C4-2B (cell line): Measurements from ENCODE around the gene ZFP42.

ENCODE experiments used
- H3K27ac ChIP-seq: fragments of 450-650 bp; 2 replicates; pipeline ENCODE4 v1.5.1; 2017
- CTCF ChIP-seq: fragments of 450-650 bp; conservative IDR thresholded peaks from 2 replicates; pipeline ENCODE4 v1.5.1; 2017; ENCODE audit warnings: mild to moderate bottlenecking
- ZFX ChIP-seq: fragments of 450-650 bp; IDR thresholded peaks from 2 replicates; pipeline ENCODE4 v1.6.1; 2017

The ZFP42 gene

GRCh38 chr4:188006285-188006848, 10.8 kb downstream of the ZFP42 start:
- TF ChIP-seq CTCF (no peak), ZFX (no peak)
- no peak overlapping the region for H3K27ac ChIP-seq

GRCh38 chr4:188008377-188008776, 12.8 kb downstream of the ZFP42 start:
- TF ChIP-seq CTCF (no peak), ZFX (no peak)
- H3K27ac ChIP-seq: no peak overlapping the region

- TF ChIP-seq CTCF (no peak), ZFX (no peak)
- no peak overlapping the region for H3K27ac ChIP-seq
Observed at GRCh38 chr4:188012426-188012945, 16.9 kb downstream of the ZFP42 start.

GRCh38 chr4:188015025-188015940, 19.7 kb downstream of the ZFP42 start:
- TF ChIP-seq CTCF: no peak
- TF ChIP-seq ZFX: no peak
- H3K27ac ChIP-seq: no peak overlapping the region

GRCh38 chr4:188016754-188017153, 21.2 kb downstream of the ZFP42 start:
- TF ChIP-seq CTCF (no peak), ZFX (no peak)
- H3K27ac ChIP-seq: no peak overlapping the region

- TF ChIP-seq ZFX: no peak
Observed at GRCh38 chr4:188018262-188018661, 22.7 kb downstream of the ZFP42 start.

GRCh38 chr4:188021548-188022249, 26.1 kb downstream of the ZFP42 start:
- TF ChIP-seq ZFX (no peak), CTCF (no peak)
- no peak overlapping the region for H3K27ac ChIP-seq

More at GRCh38 chr4:188018262-188018661, 22.7 kb downstream of the ZFP42 start:
- no peak overlapping the region for H3K27ac ChIP-seq
